GM18909 (cell line): ENCODE data around the gene TINAG.
A peak's percentile ranks its signal among the peaks of the same experiment; 100 is the strongest.

Source experiments
- ATAC-seq: cut with Tn5 transposase; IDR thresholded peaks from one replicate; pipeline ENCODE4 v1.9.1; 2021; ENCODE audit warnings: mild to moderate bottlenecking; ENCODE audit not compliant: unreplicated experiment, poor library complexity

The TINAG gene

DNA sequence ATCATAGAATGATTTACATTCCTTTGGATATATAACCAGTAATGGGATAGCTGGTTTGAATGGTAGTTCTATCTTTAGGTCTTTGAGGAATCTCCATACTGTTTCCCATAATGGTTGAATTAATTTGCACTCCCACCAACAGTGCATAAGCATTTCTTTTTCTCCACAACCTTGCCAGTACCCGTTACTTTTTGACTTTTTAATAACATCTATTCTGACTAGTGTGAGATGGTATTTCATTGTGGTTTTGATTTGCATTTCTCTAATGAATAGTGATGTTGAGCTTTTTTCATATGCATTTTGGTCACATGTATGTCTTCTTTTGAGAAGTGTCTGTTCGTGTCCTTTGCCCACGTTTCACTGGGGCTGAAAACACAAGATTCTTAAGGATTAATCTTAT lies 107.3 kb downstream of the TINAG start:
- ATAC-seq, result no peak

GRCh38 chr6:54419885-54420284 lies 111.6 kb downstream of the TINAG start:
- ATAC-seq, result no peak

DNA sequence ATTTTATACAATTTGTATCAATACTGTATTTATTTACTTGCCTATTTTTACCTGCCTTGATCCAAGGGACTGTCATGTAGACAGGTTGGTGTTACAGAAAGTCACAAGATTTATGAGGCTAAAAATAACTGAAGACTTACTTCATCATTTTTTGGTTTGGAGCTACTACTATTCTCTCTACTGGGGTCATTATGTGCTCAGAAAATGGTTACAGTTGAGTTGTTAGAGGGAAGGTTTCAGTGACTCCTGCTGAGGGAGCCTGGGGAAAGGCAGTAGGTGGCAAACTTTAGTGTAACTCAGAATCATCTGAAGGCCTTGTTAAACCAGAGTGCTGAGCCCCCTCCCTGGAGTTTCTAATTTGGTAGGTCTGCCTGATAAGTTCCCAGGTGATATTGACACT lies 118.8 kb downstream of the TINAG start:
- ATAC-seq, result no peak

GRCh38 chr6:54427396-54427937 lies 119.2 kb downstream of the TINAG start:
- no peak for ATAC-seq

GRCh38 chr6:54428431-54428830 lies 120.2 kb downstream of the TINAG start:
- peak; percentile 89 for ATAC-seq

- ATAC-seq, result no peak
Measured at GRCh38 chr6:54431466-54431865, 123.2 kb downstream of the TINAG start.
